ENCODE results near the gene BTN2A1.
A peak's percentile ranks its signal among the peaks of the same experiment; 100 is the strongest.
"Not testable (repeated sequence)": the region's sequence is repeated elsewhere in the genome, so short reads cannot be mapped to it uniquely, and the experiment has no call there.

The BTN2A1 gene

DNA sequence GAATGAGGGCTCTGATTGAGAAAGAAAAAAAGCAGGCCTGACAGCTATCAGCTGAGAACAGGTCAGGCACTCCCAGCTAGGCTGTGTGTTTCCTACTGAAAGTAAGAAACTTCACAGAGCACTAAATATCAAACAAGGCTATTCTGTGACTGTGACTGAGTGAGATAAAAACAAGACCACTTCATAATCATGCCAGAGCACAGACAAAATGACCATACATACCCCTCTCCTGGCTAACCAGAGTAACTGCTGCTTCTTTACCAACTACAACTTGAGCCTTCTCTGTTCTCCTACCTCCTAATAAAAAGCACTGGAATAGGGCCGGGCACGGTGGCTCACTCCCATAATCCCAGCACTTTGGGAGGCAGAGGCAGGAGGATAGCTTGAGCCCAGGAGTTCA lies 35.5 kb downstream of the BTN2A1 start:
- DNase-seq (ENCODE audit: low read depth): no peak

DNA sequence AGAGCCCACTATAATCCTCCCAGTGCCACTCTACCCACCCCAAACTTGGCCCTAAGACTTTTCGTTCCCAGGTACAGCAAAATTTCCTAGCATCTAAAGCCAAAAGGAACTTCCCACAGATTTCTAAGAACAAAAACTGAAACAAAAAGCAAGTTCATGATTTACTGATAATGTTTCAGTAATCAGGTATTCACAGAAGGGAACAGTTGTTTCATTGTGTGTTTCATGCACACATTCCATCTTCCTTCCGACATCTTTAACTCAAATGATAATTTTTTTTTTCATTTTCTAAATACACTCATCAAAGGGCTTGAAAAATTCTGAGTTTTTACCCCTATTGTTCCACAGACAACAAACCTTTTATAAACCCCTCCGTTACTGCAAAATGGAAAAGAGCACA lies 36.4 kb downstream of the BTN2A1 start:
- DNase-seq (ENCODE audit: low read depth): no peak

DNA sequence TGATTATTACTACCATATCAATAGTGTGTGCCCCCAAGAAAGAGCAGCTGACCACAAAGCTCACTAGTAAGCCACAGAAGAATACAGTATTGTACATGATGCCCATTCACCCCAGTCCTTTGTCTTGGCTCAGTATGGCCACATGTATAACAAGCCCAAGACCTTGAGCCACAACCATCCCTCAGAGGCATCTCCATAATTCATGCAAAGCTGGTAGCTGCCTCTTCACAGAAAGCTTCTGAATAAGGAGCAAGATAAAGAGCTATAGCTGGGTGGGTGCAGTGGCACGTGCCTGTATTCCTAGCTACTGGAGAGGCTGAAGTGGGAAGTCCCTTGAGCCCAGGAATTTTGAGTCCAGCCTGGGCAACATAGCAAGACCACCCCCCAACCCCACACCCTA lies 37.5 kb downstream of the BTN2A1 start:
- DNase-seq (ENCODE audit: low read depth): no peak

DNA sequence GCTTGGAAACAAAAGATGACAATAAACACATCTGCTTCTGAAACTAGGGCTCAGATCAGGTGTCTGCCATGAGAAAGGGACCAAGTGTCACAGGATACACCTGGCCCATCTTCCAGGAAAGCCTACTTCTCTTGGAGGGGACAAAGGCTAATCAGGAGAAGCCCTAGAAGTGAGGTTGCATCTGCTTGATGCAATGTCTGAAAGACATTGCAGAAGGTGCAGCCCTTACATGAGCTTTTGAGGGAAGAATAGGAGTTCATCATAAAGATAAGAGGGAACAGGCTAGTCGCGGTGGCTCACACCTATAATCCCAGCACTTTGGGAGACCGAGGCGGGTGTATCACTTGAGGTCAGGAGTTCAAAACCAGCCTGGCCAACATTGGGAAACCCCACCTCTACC lies 39.9 kb downstream of the BTN2A1 start:
- no peak for DNase-seq (ENCODE audit: low read depth)

DNA sequence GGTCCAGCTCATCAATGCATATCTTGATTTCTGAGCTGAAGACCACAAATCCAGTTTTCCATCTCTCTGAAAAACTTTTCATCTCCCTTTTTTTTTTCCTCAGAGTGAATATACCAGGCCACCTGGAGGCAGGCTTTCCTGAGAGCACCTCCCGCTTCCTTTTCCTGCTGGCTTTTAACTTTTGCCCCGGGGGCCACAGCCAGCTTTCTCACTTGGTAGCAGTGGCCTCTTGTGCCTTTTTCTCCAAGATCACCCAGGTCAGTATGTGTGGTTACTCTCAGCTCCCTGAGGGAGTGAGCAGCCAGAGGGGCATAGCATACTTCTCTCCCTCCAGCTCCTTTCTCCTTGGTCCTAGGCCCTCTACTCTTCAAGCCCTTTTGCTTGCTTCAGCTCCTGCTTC lies 42.3 kb downstream of the BTN2A1 start, which contains the start of gene BTN1A1:
BTN1A1 (plus strand) TSS at position 202 of the 400 bp plus-strand sequence. CDS start 984 bp downstream, outside the sequence.
- no peak for DNase-seq (ENCODE audit: low read depth)

DNA sequence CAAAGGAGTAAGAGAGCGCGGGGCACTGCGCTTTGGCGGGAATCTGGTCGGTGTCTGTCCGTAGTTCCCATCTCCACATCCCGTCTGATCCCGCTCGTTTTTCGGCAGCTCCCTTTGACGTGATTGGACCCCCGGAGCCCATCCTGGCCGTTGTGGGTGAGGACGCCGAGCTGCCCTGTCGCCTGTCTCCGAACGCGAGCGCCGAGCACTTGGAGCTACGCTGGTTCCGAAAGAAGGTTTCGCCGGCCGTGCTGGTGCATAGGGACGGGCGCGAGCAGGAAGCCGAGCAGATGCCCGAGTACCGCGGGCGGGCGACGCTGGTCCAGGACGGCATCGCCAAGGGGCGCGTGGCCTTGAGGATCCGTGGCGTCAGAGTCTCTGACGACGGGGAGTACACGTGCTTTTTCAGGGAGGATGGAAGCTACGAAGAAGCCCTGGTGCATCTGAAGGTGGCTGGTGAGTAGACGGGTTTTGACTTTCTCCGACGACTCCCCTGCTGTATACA lies 43.8 kb downstream of the BTN2A1 start:
- peak; percentile 27 for DNase-seq (ENCODE audit: low read depth)

DNA sequence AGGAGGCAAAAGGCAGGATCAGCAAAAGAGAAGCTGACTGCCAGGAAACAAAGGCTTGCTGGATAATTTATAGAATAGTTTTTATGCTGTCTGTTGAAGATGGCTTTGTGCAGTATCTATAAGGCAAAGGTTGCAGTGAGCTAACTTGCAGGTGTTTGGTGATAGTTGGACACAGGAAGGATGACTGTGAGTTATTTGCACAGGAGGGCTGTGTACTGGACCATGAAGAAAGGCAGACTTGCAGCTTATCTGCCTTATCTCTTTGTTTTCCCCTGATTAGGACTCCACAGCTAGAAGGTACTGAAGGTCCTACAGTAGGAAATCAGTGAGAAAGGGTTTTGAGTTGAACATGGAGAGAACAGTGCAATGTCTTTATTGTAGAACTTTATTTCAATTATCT lies 44.4 kb downstream of the BTN2A1 start:
- DNase-seq (ENCODE audit: low read depth): no peak

DNA sequence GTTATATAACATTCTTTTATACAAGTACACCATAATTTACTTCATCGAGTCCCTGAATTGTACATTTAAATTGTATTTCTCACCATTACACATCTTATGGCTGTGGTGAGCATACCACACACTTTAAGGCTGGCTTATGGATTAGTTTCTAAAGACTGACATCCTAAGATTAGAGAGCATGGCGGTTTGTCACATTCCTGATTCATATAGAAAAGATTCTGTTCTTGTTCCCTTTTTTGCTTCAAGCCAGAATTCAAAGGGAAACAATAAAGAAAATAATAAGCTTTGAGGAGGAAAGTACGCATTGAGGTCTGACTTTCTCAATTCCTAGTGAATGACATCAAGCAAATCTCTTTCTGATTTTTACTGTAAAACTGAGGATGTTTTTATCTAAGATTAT lies 44.9 kb downstream of the BTN2A1 start:
- DNase-seq (ENCODE audit: low read depth): no peak

DNA sequence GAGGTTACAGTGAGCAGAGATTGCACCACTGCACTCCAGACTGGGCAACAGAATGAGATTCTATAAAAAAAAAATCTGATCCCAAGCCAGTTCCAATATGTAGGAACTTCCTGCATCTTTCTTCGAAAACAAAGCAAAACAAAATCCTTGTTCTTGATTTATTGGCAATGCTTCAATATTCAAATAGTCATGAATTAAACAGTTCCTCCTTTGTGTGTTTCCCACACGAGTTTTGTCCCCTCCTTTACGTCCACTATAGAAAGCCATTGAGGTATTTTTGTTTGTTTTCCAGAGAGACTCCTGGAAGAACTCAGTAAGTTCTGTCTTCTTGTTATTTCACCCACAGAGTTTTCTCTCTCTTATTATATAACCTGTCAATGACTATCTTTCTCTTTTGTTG lies 49.9 kb downstream of the BTN2A1 start:
- no peak for DNase-seq (ENCODE audit: low read depth)

DNA sequence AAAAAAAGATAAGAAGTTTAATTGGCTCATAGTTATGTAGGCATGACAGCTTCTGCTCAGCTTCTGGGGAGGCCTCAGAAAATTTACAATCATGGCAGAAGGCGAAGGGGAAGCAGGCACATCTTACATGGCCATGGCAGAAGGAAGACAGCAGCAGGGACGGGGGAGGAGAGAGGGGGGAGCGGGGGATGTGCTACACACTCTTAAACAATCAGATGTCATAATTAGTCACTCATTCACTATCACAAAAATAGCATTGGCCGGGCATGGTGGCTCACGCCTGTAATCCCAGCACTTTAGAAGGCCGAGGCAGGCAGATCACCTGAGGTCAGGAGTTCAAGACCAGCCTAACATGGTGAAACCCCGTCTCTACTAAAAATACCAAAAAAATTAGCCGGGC lies 53.3 kb downstream of the BTN2A1 start:
- not testable (repeated sequence) for DNase-seq (ENCODE audit: low read depth)

DNA sequence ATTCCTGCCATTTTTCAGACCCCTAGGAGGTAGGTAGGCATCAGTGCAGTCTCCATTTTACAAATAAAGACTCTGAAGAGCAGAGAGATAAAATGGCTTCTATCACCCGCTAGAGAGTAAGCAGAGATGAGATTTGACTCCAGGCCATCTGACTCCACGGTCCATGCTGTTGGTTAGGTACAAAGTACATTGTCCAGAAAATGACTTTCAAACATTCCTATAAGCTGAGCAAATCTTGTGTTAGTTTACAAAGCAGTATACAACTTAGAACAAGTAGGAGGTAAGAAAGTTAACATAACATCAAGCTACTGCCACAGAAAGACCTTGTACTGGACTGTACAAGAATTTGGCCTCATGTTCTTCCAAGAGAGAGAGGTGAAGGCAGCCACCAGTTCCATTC lies 57.2 kb downstream of the BTN2A1 start:
- DNase-seq (ENCODE audit: low read depth): no peak

DNA sequence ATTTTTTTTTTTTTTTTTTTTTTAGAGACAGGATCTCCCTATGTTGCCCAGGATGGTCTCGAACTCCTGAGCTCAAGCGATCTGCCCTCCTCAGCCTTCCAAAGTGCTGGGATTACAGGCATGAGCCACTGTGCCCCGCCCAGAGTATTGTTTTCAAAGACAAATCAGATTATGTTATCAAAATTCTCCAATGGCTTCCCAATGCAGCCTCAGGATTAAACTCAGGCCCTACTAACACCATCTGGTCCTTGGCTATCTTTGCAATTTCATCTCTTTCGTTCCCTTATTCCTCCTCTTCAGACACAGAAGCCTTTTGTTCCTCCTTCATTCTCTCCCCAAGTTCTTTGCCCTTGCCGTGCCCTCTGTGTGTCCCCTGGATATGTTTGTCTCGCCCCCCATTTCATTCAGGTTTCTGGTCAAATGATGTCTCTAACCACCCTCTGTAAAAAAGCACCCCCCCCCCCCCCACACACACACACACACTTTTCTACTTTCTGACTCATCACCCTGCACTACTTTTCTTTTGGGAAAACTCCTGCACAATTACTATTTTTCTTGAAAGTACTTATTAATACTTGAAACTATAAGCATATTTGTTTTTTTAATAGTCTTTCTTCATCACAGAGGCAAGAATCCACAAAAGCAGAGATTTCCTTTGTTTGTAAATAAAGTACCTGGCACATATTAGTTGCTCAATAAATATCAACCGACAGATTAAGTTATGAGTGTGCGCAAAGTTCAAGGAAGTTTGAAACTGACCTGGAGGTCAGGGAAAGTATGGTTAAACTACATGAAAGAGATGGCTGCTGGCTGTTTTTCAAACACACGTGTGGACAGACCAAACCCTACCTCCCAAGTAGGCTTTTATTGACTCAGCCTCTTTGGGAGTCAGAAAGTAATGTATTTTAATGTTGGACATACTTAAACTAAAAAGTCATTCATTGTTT lies 59.0 kb downstream of the BTN2A1 start:
- no peak for DNase-seq (ENCODE audit: low read depth)

Measured in activated T-cell treated with anti-CD3 and anti-CD28 coated beads for 48 hours (primary cell).